CD4-positive, alpha-beta T cell treated with Interferon gamma for 1 hour (primary cell): ENCODE data around the gene ACACB.

Experiments used
- DNase-seq: peaks from one replicate; pipeline ENCODE4 v3.0.0-alpha.2; 2020

Gene ACACB

GRCh38 chr12:109281452-109281851 lies 165.1 kb downstream of the ACACB start:
- DNase-seq, result no peak

DNA sequence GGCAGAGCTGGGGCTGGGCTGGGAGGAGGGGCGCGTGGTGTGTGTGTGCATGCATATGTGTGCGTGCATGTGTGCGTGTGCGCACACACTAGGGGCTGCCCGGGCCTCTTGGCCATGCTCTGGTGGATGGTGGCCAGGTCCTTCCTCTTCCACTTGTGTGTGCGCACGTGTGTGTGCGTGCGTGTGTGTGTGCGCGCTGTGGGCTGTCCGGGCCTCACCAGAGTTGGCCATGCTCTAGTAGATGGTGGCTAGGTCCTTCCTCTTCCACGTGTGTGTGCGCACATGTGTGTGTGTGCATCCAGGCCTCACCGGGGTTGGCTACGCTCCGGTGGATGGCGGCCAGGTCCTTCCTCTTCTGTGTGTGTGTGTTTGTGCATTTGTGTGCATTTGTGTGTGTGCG lies 168.0 kb downstream of the ACACB start:
- DNase-seq, result no peak

DNA sequence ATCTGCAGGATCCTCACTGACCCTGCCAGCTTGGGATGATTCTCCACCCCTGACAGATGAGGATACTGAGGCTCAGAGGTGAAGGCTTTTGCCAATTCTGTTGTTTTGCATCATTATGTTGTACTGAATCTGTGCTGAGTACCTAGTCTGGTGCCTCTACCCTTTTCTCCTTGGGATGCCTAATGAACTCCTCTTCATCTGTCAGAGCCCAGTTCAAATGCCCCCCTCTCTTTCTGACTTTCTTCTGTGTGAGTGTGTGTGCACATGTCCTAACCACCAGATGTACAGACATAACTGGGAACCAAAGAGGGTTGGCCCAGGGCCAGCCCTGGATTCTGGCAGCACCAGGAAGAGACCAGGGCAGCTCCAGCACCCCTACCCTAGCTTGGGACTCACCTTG lies 169.9 kb downstream of the ACACB start:
- no peak for DNase-seq

GRCh38 chr12:109286652-109287051 lies 170.3 kb downstream of the ACACB start:
- DNase-seq, result no peak

GRCh38 chr12:109287181-109287580 lies 170.8 kb downstream of the ACACB start:
- DNase-seq, result no peak

GRCh38 chr12:109287811-109288469 lies 171.6 kb downstream of the ACACB start:
- no peak for DNase-seq

- DNase-seq, result no peak
These were observed 172.2 kb downstream of the ACACB start for GRCh38 chr12:109288571-109288970.

GRCh38 chr12:109289004-109289403 lies 172.6 kb downstream of the ACACB start:
- no peak for DNase-seq

DNA sequence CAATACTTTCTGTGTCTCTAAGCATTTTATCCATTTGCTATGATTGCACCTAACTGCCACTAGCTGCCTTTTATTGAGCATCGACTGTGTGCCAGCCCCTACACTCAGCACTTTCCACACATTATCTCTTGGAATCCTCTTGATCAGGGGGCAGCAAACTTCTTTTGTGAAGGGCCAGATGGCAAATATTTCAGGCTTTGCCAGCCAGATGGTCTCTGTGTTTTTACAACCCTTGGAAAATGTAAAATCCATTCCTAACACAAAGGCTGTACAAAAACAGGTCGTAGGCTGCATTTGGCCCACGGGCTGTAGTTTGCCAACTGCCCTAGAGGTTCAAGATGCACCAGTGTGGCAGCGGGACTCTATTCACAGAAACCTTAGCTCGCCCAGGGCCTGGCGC lies 173.2 kb downstream of the ACACB start:
- DNase-seq, result no peak

- DNase-seq, result no peak
These were observed 173.7 kb downstream of the ACACB start for GRCh38 chr12:109290061-109290460.

DNA sequence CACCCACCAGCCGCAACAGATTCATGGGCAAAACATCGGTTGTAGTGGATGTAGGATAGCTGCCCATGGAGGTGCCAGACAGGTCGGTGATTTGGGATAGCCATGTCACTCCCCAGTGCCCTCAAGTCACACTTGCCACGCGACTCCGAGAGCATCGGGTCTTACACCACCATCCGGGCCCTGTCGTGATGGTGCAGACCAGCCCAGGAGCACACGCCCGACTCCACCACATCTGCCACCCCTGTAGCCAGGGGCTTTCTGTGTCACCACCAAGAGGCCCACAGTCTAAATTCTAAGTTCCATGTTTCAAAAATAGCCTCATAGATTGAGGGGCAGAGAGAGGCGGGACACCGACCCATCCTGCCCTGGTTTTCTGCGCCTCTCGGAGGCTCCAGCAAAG lies 174.7 kb downstream of the ACACB start:
- DNase-seq, result no peak

- no peak for DNase-seq
These were observed 175.3 kb downstream of the ACACB start for GRCh38 chr12:109291521-109292341.

DNA sequence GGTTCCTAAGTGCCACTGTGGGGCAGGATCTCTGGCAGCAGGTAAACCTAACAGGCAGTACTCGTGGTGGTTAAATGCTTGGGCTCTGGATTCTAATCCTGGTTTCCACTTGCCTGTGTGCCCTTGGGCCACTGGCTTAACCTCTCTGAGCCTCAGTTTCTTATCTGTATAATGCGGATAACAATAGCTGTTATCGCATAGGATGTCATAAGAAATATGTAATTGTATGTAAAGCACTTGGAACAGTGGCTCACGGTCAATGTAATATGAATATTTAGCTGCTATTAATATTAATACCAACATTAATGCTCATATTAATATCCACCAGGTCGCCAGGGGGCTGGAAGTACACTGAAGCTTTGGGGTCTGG lies 175.9 kb downstream of the ACACB start:
- DNase-seq, result no peak

DNA sequence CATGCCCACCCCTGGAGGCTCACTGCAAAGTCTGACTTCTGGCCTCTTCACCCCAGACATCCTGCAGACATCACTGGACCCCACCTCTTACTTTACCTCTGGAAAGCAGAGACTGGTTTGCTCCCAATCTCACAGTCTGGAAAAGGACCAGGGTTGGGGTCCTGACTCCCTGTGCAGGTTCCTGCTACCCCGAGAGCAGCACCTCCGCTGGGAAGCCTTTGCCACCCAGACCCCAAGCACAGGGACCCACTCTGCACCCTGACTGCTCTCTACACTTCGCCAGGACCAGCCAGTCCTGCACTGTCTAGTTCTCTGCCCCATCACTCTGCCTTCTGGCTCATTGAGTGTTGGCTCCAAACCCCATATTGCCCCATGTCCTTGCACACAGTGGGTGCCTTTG lies 176.7 kb downstream of the ACACB start:
- no peak for DNase-seq

- no peak for DNase-seq
These were observed 178.0 kb downstream of the ACACB start for GRCh38 chr12:109294286-109294796.

DNA sequence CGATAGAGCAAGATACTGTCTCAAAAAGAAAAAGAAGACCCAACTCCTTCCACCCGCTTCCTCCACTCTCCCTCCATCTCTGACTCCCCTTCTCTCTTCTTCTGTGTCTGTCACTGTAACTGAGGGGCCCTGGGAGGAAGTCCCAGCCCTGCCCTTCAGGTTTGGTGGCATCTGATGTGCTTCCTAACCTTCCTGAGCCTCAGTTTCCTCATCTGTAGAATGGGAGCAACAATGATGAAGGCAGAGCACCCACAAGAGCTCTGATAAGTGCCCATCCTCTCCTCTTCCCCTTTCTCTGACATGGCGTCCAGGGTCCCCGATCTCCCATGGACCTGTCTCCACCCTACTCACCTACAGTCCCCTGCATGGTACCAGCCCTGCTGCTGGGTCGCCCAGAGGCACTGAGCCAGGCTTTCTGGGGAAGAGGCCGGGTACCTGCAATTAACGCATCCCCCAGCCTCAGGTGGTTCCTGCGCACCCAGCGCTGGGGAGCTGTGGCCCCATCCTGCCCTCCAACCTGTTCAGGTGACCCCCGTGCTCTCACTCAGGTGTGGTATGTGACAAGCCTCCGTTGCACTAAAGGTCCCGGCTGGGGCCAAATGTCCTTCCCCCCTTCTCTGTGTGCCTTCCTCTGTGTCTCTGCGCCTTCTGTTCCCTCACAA lies 179.5 kb downstream of the ACACB start:
- no peak for DNase-seq

DNA sequence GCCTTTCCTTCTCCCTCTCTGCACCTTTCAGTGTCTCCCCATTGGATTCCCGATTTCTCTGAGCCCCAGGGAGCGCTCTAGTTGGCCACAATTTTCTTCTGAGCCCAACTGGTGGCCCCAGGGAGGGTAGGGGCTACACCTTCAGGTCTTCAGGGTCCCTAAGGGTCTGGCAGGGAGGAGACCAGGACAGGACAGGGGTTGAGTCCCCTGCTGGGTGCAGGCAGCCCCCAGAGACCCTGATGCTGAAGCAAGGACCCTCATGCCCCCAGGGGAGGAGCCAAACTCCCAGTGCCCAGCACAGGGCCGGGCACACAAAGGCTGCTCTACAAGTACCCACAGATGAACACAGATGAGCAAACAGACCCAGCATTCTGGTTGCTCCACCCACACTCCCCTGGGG lies 180.0 kb downstream of the ACACB start:
- DNase-seq, result no peak

GRCh38 chr12:109299849-109300248 lies 183.5 kb downstream of the ACACB start:
- no peak for DNase-seq

DNA sequence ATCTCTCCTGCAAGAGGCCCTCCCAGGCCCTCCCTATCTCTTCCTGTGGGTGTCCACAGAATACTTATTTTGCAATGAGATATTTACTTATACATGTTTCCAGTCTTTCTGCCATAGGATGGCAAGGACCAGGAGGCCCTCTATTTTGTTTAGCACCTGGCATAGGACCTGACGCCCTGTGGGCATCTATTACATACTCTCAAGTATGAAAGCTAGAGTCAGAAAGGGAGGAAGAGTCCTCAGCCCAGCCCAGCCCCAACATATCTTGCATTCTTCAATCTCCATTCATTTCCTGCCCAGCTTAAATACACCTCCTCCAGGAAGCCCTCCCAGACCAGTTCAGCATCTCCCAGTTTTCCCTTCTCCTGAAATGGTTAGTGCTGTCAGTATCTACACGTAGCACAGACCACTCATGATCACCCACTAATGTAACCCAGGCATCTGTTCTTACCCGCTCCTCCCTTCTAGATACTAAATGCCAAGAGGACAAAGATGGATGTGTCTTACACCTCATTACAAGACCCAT lies 185.3 kb downstream of the ACACB start:
- DNase-seq, result no peak

- no peak for DNase-seq
These were observed 186.0 kb downstream of the ACACB start for GRCh38 chr12:109302358-109302757.

DNA sequence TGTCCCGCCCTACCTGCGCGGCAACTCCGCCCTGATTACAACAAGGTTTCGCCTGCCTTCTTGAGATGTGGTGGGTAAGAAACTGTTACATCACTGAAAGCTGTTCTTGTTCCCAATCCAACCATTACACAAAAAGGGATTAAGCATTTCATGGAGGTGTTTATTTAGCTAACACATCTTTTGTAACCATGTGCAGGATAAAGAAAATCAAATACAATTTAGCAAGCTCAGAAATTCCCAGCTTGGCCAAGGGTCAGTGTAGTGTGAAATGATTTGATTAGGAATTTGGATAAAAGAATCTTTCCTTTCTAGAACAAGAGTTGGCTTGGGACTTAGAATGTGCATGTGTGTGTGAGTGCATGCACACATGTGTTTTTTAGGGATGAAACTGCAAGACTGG lies 186.4 kb downstream of the ACACB start:
- no peak for DNase-seq

DNA sequence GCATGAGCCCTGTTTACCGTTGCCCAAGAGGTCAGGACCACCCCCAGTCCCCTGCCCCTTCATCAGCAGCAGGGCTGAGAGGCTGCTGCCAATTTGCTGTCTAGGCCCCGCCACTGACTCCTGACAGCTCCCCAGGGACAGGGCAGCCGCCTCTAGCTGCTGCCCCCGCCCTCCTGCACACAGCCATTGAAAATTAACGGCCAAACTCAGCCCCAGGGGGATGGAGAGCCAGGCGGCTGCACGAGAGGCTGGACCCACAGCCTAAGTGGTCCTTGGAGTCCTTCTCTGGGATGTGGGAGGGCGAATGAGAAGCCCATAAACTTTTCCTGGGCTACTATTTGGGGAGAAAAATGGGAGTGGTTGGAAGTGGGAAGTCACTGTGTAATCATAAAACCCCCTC lies 188.1 kb downstream of the ACACB start:
- no peak for DNase-seq

DNA sequence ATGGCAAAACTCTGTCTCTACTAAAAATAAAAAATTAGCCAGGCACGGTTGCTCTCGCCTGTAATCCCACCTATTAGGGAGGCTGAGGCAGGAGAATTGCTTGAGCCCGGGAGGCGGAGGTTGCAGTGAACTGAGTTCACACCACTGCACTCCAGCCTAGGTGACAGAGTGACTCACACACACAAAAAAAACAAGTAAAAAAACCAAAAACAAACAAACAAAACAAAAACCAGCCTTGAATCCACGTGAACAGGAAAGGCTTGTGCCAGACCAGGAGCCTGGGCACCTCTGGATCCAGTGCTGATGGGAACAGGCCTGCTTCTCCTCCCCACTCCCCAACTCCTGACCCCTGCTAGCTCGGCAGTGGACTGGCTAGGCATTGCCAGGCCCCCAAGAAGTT lies 189.2 kb downstream of the ACACB start:
- DNase-seq, result no peak

GRCh38 chr12:109307051-109307450 lies 190.7 kb downstream of the ACACB start:
- DNase-seq, result no peak
